GM21576 (cell line): ENCODE data around the gene SYT8.
"Not testable (repeated sequence)": the region's sequence is repeated elsewhere in the genome, so short reads cannot be mapped to it uniquely, and the experiment has no call there.

Experiments
- ATAC-seq: cut with Tn5 transposase; IDR thresholded peaks from one replicate; pipeline ENCODE4 v1.9.1; 2021; ENCODE audit warnings: mild to moderate bottlenecking, moderate library complexity; ENCODE audit not compliant: unreplicated experiment

Gene SYT8

GRCh38 chr11:1883346-1884302 is 48.8 kb downstream of the SYT8 start:
- no peak for ATAC-seq

- ATAC-seq = no peak
Measured at GRCh38 chr11:1884303-1884700, 49.5 kb downstream of the SYT8 start.

GRCh38 chr11:1886551-1886950 is 51.8 kb downstream of the SYT8 start:
- ATAC-seq = not testable (repeated sequence)
